Inferior parietal cortex (tissue), 1 donor: ENCODE data around the gene RPSA.
"Not testable (repeated sequence)": the region's sequence is repeated elsewhere in the genome, so short reads cannot be mapped to it uniquely, and the experiment has no call there.

ENCODE experiments used
- DNase-seq: peaks from one replicate; pipeline ENCODE4 v3.0.0-alpha.2; 2016; ENCODE audit errors: extremely low spot score

The RPSA gene

GRCh38 chr3:39454591-39455217 lies 48.2 kb downstream of the RPSA start:
- no peak for DNase-seq

- no peak for DNase-seq
Measured at GRCh38 chr3:39456159-39456558, 49.6 kb downstream of the RPSA start.

- DNase-seq, result no peak
Measured at GRCh38 chr3:39457361-39457760, 50.8 kb downstream of the RPSA start.

DNA sequence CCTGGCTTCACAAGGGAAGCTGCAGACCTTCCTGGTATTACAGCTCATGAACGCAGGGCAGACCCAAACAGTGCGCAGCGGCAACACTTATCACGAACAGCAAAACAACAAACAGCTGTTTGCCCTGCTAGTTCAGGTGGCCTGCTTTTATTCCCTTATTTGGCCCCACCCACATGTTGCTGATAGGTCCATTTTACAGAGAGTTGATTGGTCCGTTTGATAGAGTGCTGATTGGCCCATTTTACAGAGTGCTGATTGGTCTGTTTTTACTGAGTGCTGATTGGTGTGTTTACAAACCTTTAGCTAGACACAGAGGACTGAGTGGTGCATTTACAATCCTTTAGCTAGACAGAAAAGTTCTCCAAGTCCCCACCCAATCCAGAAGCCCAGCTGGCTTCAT lies 52.1 kb downstream of the RPSA start:
- not testable (repeated sequence) for DNase-seq

DNA sequence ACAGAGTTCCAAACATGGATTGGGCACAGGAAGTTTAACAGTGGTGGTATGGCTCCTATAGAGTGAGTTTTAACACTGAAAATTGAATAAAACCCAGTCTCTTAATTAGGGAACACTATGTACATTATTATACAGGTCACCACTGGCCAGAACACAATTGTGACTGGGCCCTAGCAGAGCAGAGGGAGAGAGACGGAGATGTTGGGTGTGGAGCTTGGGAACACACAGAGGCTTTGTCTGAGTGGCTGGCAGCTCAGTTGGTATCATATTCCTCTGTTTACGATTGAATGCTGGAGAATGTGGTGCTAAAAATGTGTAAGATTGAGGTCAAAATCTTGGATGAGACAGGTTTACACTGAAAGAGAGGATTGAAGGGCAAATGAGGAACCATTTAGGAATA lies 54.2 kb downstream of the RPSA start:
- DNase-seq, result peak; percentile 75
